ENCODE results near the gene SETD1B.
A peak's percentile ranks its signal among the peaks of the same experiment; 100 is the strongest.

The SETD1B gene

DNA sequence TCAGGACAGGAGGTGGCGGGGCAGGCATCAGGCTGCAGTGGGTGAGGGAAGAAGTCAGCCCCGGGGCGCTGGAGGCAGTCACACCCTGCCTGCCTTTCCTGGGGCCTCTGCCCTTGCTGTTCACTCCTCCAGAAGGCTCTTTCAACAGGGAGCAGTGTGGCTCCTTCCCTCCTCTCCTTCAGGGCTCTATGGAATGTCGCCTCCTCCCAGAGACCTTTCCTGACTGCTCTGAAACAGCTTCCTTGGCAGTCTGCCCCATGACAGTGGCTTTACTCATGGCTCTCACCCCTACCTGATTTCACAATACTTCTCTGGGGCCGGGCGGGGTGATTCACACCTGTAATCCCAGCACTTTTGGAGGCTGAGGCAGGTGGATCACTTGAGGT is 17.4 kb upstream of the SETD1B start:
- Histone ChIP-seq H3K27ac (ENCODE audit: insufficient read depth in 1 of 2, low read depth in 1 of 2, low read length in 2 of 2, poor library complexity in 1 of 2, severe bottlenecking in 2 of 2) (no peak overlapping the region), H3K27me3 (replicated peaks in 2 of 5; ENCODE audit: control insufficient read depth in 4 of 5, insufficient read depth in 5 of 5, low read length in 4 of 5) (no peaks in the 10 kb centered on the region), H3K36me3 (ENCODE audit: control insufficient read depth in 4 of 4, insufficient read depth in 4 of 4, low read length in 3 of 4) (peaks cover 0 to 37% (median 3%) of the 10 kb centered on the region in 4 experiments), H3K4me3 (ENCODE audit: control insufficient read depth in 1 of 7, extremely low read depth in 1 of 7, insufficient read depth in 4 of 7, low read depth in 2 of 7, low read length in 6 of 7) (no peak overlapping the region), H3K4me1 (ENCODE audit: control extremely low read depth in 1 of 4, control insufficient read depth in 4 of 4, insufficient read depth in 4 of 4, low read length in 3 of 4) (peaks cover 5 to 69% (median 65%) of the 10 kb centered on the region in 4 experiments), H3K9me3 (ENCODE audit: control extremely low read depth in 1 of 5, control insufficient read depth in 4 of 5, insufficient read depth in 2 of 5, low read depth in 1 of 5, low read length in 4 of 5) (no peaks in the 10 kb centered on the region)
- POLR2A ChIA-PET: no interaction called here
- DNase-seq: no peak
- CTCF ChIA-PET: interaction anchor here (1.0 to 17.2 kb wide), 3 partner anchors 7 to 106 kb away, joined by 3 to 405 read pairs (median 4); partner anchors contain the start of gene RHOF
- WGBS (ENCODE audit: insufficient coverage): 80% methylated on average over 4 of the region's 6 CpGs

DNA sequence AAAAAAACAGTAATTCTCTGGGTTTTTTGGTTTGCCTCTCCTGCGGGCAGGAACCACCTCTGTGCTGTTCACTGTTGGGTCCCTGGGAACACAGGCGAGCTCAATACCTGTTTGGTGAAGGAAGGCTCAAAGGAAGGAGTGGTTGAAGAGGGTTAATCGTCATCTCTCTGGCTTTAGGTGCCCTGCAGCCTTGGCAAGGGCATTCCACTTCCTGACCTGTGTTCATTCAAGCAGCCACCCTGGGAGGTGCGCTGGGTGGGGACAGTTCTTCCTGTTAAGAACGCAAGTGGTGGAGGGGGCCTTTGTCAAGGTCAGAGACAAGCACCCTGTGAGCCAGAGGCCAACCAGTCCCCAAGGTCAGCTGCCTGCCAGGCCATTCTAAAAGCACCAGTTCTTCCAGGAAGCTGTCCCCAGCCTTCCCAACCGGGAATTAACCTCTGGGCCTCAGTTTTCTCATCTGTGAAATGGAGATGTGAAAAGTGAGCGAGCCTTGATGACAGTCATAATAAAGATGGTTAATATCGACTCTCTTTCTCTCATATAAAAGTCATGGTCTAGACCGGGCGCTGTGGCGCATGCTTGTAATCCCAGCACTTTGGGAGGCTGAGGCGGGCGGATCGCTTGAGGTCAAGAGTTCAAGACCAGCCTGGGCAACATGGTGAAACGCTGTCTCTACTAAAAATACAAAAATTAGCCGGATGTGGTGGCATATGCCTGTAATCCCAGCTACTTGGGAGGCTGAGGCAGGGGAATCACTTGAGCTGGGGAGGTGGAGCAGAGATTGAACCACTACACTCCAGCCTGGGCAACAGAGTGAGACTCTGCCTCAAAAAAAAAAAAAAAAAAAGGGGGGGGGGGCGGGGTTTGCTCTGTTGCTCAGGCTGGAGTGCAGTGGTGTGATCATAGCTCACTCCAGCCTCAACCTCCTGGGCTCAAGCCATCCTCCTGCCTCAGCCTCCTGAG is 16.5 kb upstream of the SETD1B start:
- CTCF ChIA-PET: interaction anchor here (0.7 to 17.2 kb wide), 8 partner anchors 6 to 106 kb away, joined by 3 to 405 read pairs (median 3); partner anchors contain the start of gene RHOF
- 76% methylated on average over 13 of the region's 17 CpGs for WGBS (ENCODE audit: insufficient coverage)
- Histone ChIP-seq H3K36me3 (ENCODE audit: control insufficient read depth in 4 of 4, insufficient read depth in 4 of 4, low read length in 3 of 4) (peaks cover 0 to 39% (median 3%) of the 10 kb centered on the region in 4 experiments), H3K27me3 (replicated peaks in 2 of 5; ENCODE audit: control insufficient read depth in 4 of 5, insufficient read depth in 5 of 5, low read length in 4 of 5) (no peaks in the 10 kb centered on the region), H3K4me3 (ENCODE audit: control insufficient read depth in 1 of 7, extremely low read depth in 1 of 7, insufficient read depth in 4 of 7, low read depth in 2 of 7, low read length in 6 of 7) (no peak overlapping the region), H3K4me1 (ENCODE audit: control extremely low read depth in 1 of 4, control insufficient read depth in 4 of 4, insufficient read depth in 4 of 4, low read length in 3 of 4) (peaks cover 5 to 69% (median 65%) of the 10 kb centered on the region in 4 experiments), H3K9me3 (ENCODE audit: control extremely low read depth in 1 of 5, control insufficient read depth in 4 of 5, insufficient read depth in 2 of 5, low read depth in 1 of 5, low read length in 4 of 5) (no peaks in the 10 kb centered on the region), H3K27ac (ENCODE audit: insufficient read depth in 1 of 2, low read depth in 1 of 2, low read length in 2 of 2, poor library complexity in 1 of 2, severe bottlenecking in 2 of 2) (peak overlapping the region in 1 of 2 experiments; percentile 95)
- no peak for DNase-seq
- POLR2A ChIA-PET: interaction anchor here (0.6 kb wide), 1 partner anchor 18 kb away, joined by 3 read pairs; no protein-coding TSS in a partner anchor

DNA sequence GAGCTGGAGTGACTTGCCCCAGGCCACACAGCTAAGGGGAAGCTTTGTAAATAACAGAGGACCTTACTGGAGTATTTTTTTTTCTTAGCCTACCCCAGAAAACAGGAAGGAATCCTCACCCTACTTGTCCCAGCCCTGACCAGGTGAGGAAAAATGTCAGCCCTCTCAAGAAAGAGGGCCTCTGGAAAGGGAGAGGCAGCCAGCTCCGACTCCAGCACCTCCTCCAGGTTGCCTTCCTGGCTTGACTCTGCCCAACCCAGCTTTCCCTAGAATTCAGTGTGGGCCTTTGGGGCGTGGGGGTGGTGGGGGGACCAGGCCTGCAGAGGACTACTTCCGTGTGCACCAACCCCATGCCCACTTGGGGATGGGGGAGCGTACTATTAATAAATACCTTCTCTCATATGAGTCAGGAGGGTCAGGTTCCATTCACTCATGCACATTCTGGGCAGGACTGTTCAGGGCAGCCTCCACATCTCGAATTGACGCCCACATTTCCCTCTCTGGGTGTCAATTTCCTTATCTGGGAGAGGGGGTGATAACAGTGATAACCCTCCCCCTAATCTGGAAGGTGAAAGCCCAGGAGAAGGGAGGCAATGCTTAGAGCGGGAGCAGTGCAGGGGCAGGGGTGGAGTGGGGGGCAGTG is 15.5 kb upstream of the SETD1B start:
- DNase-seq: no peak
- ChIA-PET POLR2A (interaction anchor here (0.6 kb wide), 2 partner anchors 17 to 301 kb away, joined by 3 read pairs; no protein-coding TSS in a partner anchor), CTCF (interaction anchor here (0.7 to 12.8 kb wide), 7 partner anchors 8 to 105 kb away, joined by 3 to 405 read pairs (median 3); no protein-coding TSS in a partner anchor)
- H3K9me3 ChIP-seq (ENCODE audit: control extremely low read depth in 1 of 5, control insufficient read depth in 4 of 5, insufficient read depth in 2 of 5, low read depth in 1 of 5, low read length in 4 of 5): no peaks in the 10 kb centered on the region
- peaks cover 5 to 72% (median 65%) of the 10 kb centered on the region in 4 experiments for H3K4me1 ChIP-seq (ENCODE audit: control extremely low read depth in 1 of 4, control insufficient read depth in 4 of 4, insufficient read depth in 4 of 4, low read length in 3 of 4)
- H3K4me3 ChIP-seq (ENCODE audit: control insufficient read depth in 1 of 7, extremely low read depth in 1 of 7, insufficient read depth in 4 of 7, low read depth in 2 of 7, low read length in 6 of 7): peak overlapping the region in 2 of 7 experiments; percentile 19 to 63
- no peaks in the 10 kb centered on the region for H3K27me3 ChIP-seq (replicated peaks in 2 of 5; ENCODE audit: control insufficient read depth in 4 of 5, insufficient read depth in 5 of 5, low read length in 4 of 5)
- 68% methylated on average over 5 of the region's 7 CpGs for WGBS (ENCODE audit: insufficient coverage)
- peak overlapping the region in 1 of 2 experiments; percentile 95 for H3K27ac ChIP-seq (ENCODE audit: insufficient read depth in 1 of 2, low read depth in 1 of 2, low read length in 2 of 2, poor library complexity in 1 of 2, severe bottlenecking in 2 of 2)
- H3K36me3 ChIP-seq (ENCODE audit: control insufficient read depth in 4 of 4, insufficient read depth in 4 of 4, low read length in 3 of 4): peaks cover 0 to 41% (median 3%) of the 10 kb centered on the region in 4 experiments

DNA sequence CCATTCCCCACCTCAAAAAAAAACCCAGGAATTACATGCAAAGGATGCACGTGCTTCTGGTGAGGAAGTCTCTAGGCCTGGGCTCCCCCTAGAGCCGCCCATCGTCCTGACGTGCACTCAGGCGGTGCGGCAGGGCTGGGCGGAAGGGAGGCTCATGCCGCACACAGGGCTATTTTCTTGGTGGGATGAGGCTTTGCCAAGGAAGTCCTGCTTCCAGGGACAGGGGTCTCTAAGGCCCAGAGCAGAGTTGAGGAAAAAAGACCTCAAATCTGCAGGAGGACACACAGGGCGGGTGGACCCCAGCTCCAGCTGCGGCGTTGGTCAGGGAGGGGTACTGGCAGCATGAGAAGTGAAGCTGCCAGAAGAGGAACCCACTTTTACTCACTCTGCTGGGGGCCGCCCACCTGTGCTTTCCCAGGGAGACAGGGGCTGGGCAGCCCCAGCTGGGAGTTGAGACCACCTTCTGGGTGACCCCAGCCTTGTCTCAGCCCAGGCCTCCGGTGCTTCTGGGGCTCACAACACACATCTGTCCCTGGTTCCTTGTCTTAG is 14.5 kb upstream of the SETD1B start:
- peak overlapping the region in 6 of 7 experiments; percentile 13 to 70 (median 56) for H3K4me3 ChIP-seq (ENCODE audit: control insufficient read depth in 1 of 7, extremely low read depth in 1 of 7, insufficient read depth in 4 of 7, low read depth in 2 of 7, low read length in 6 of 7)
- peak; percentile 61 to 78 (median 73) for DNase-seq
- ChIA-PET CTCF (interaction anchor here (0.9 to 12.8 kb wide), 7 partner anchors 8 to 91 kb away, joined by 3 to 405 read pairs (median 7); partner anchors contain the start of gene TMEM120B), POLR2A (interaction anchor here (0.5 to 1.3 kb wide), 8 partner anchors 8 to 300 kb away, joined by 3 to 9 read pairs (median 3); partner anchors contain the start of gene TMEM120B)
- peaks cover 5 to 82% (median 72%) of the 10 kb centered on the region in 4 experiments for H3K4me1 ChIP-seq (ENCODE audit: control extremely low read depth in 1 of 4, control insufficient read depth in 4 of 4, insufficient read depth in 4 of 4, low read length in 3 of 4)
- no peaks in the 10 kb centered on the region for H3K9me3 ChIP-seq (ENCODE audit: control extremely low read depth in 1 of 5, control insufficient read depth in 4 of 5, insufficient read depth in 2 of 5, low read depth in 1 of 5, low read length in 4 of 5)
- no peaks in the 10 kb centered on the region for H3K27me3 ChIP-seq (replicated peaks in 2 of 5; ENCODE audit: control insufficient read depth in 4 of 5, insufficient read depth in 5 of 5, low read length in 4 of 5)
- peak overlapping the region; percentile 89 to 95 for H3K27ac ChIP-seq (ENCODE audit: insufficient read depth in 1 of 2, low read depth in 1 of 2, low read length in 2 of 2, poor library complexity in 1 of 2, severe bottlenecking in 2 of 2)
- H3K36me3 ChIP-seq (ENCODE audit: control insufficient read depth in 4 of 4, insufficient read depth in 4 of 4, low read length in 3 of 4): peaks cover 0 to 38% (median 3%) of the 10 kb centered on the region in 4 experiments
- 0% methylated on average over 12 of the region's 13 CpGs for WGBS (ENCODE audit: insufficient coverage)

DNA sequence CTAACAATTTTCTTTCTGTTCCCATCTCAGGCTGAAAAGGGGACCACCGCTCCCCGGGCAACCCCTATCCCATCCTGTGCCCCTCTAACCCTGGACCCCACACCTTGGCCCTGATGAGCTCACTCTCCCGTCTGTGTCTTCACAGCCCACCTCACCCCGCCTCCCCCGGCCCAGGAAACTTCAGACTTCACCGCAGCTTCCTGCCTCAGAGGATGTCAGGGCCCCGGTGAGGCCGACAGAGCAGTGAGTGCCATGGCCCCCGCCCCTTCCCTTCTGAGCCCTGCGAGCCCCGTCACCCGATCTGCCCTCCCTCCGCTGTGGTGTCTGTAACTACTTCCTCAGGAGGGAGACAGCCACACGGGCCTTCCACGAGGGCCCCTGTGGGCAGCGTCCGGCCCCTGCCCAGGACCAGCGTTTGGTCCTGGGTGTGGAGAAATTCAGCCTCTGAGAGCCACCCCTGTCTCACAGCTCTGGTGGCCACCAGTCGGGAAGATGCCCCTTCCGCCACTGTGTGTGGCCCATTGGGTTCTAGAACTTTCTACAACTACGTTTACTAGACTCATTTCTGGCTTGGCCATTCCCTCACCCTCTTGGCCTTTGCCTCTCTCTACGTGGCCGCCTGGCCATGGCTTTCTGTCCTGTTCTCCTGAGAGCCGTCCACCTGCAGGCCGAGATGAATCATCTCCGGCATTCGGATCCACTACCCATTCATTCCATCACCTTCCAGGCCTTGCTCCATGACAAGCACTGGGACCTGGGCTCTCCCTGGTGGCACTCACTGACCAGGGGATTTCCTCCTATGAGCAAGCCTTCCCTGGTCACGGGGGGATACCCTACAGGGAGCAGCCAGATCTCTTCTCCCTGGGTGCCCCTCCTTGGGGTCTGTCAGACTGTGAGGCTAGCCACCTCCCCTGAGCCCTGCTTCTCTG is 13.7 kb upstream of the SETD1B start:
- peak overlapping the region; percentile 89 to 95 for H3K27ac ChIP-seq (ENCODE audit: insufficient read depth in 1 of 2, low read depth in 1 of 2, low read length in 2 of 2, poor library complexity in 1 of 2, severe bottlenecking in 2 of 2)
- peaks cover 5 to 88% (median 80%) of the 10 kb centered on the region in 4 experiments for H3K4me1 ChIP-seq (ENCODE audit: control extremely low read depth in 1 of 4, control insufficient read depth in 4 of 4, insufficient read depth in 4 of 4, low read length in 3 of 4)
- peak; percentile 93 to 99 (median 97) for DNase-seq
- no peaks in the 10 kb centered on the region for H3K9me3 ChIP-seq (ENCODE audit: control extremely low read depth in 1 of 5, control insufficient read depth in 4 of 5, insufficient read depth in 2 of 5, low read depth in 1 of 5, low read length in 4 of 5)
- CTCF ChIA-PET: interaction anchor here (0.9 to 12.8 kb wide), 7 partner anchors 8 to 92 kb away, joined by 3 to 405 read pairs (median 7); partner anchors contain the start of gene TMEM120B
- 28% methylated on average over 23 of the region's 28 CpGs for WGBS (ENCODE audit: insufficient coverage)
- peak overlapping the region in 6 of 7 experiments; percentile 13 to 70 (median 56) for H3K4me3 ChIP-seq (ENCODE audit: control insufficient read depth in 1 of 7, extremely low read depth in 1 of 7, insufficient read depth in 4 of 7, low read depth in 2 of 7, low read length in 6 of 7)
- POLR2A ChIA-PET: interaction anchor here (0.5 to 1.3 kb wide), 8 partner anchors 8 to 201 kb away, joined by 3 to 9 read pairs (median 4); partner anchors contain the start of gene TMEM120B
- H3K27me3 ChIP-seq (replicated peaks in 2 of 5; ENCODE audit: control insufficient read depth in 4 of 5, insufficient read depth in 5 of 5, low read length in 4 of 5): no peaks in the 10 kb centered on the region
- peaks cover 0 to 31% (median 3%) of the 10 kb centered on the region in 4 experiments for H3K36me3 ChIP-seq (ENCODE audit: control insufficient read depth in 4 of 4, insufficient read depth in 4 of 4, low read length in 3 of 4)

All from common myeloid progenitor, CD34-positive (primary cell).